Activated naive CD4-positive, alpha-beta T cell treated with anti-CD3 and anti-CD28 coated beads, Interleukin-2, amount 50 U/mL, for 16 hours (primary cell): Measurements from ENCODE around the gene PAPPA.

Experiments
- DNase-seq: peaks from one replicate; pipeline ENCODE4 v3.0.0-alpha.2; 2020

The PAPPA gene

DNA sequence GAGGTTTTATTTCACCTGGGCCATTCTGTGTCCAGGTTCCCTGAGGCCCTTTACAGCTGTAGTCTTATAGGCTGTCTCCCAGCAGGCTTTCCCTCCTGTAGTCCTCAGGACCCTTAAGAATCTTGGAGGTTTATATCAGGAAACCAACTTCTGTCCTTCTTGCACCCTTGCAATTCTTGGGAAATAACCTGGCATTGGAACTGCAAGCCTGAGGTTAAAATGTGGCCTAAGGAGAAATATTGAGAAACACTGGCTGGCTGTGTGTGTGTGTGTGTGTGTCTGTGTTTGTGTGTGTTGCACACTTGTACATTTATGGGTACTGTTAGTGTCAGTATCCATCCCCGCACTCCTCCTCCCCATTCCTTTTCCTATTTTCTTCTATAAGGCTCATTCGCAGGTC, 168.9 kb downstream of the PAPPA start:
- no peak for DNase-seq

DNA sequence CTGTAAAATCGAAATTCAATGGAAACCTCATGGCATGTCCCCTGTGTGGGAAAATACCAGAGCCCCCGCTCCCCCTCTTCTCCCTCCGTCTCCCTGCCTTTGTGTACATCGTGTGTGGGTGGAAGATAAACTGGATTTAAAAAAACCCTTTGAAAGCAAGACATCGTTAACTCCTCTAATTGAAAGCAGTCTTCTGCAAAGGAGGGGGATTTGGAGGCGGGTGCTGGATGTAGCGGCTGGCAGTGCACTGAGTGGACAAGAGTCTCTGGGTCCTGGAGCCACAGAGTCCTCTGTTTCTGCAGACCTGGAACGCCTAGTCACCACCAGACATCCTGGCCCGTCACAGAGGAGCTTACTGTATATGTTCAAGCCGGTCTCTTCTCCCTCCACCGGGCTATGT, 169.4 kb downstream of the PAPPA start:
- DNase-seq, result no peak

DNA sequence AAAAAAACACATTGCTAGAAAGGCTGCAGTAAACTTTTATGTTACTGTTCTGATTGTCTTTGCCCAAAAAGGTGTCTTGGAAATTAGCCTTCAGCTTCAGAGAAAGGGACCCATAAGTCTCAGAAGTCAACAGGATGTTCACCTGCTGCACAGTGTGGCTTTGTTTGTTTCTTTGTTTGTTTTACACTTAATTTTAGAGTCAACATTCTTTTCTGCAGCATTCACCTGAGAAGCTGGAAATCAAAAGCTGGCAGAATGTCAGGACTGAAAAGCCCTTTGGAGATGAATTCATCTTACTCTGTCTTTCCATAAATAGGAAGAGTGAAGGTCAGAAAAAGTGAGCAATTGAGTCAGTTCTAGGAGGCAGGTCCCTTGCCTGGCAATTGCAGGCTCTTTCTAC, 170.0 kb downstream of the PAPPA start:
- no peak for DNase-seq

DNA sequence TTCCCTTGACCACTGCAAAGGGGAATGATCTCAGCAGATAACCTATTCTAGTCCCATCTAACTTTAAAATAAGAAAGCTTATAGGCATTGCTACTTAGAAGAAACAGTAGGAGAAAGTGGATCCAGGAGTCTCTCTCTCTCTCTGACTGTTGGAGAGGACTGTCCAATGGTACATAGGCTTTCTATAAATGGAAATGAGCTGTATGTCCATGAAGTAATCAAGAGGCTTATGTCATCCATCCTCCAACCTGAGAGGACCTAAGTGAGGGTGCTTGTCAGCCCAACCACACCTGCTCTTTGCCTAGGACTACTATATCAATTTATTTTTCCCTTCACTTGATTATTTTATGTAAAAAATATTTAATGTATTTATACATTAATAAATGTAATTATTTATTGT, 172.3 kb downstream of the PAPPA start:
- no peak for DNase-seq

DNA sequence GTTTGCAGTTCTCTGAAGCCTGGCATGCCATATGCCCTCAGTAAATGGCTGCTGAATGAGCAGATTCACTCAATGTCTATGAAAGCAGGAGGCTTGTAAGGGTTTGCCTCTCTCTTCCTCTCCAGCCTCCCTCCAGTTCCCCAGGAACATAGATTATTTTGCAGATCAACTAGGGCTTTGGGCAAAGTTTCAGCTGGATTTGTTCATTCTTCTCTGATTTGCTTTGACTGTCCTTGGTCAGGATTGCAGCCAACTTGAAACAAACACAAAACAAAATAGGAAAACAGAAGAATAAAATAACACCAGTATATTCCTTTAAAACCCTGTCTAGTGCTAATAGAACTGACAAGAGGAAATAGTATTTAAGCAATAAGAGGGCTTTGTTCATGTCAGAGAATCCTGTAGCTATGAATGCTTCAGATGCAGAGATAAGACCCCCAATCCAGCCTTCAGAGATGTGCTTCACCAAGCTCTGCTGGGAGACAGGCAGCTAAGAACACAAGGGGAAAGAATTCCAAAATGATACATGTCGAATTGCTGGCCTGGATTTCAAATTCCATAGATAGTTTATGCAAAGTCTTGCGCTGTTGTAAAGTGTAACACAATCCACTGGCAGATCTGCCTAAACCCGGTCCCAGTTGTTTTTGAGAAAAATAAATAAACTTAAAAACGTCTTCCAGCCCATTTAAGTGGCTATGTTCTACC, 174.3 kb downstream of the PAPPA start:
- no peak for DNase-seq

DNA sequence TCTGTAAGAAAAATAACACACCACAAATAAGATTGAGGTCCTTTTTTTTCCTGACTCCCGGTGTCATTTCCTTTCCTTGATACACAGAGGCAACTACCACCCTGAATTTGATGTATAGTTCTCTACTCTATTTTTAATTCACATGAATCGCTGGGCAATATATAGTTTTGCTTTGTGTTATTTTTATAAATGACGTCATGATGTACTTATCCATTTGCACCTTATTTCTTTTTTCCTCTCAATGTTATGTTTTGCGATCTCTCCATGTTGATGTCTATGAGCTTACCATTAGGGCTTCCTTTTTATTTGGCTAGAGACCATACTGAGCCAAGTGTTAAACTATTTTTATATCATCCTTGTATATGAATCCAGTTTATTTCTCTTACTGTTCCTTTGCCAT, 175.9 kb downstream of the PAPPA start:
- no peak for DNase-seq

DNA sequence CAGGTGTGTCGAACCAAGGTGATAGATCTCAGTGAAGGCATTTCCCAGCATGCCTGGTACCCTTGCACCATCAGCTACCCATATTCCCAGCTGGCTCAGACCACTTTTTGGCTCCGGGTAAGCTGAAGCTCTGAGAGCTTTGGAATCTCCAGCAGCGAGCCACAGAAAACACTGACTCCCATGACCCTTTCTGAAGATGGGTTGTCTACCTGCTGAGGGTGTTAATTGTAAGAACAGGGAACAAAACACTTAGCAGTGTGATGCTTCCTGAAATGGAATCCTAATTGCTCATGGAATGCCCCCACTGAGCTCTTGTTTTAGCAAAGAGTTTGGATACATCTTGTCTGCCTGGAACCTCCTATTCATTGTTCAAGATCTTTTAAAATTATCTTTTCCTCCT, 177.7 kb downstream of the PAPPA start:
- DNase-seq, result no peak

DNA sequence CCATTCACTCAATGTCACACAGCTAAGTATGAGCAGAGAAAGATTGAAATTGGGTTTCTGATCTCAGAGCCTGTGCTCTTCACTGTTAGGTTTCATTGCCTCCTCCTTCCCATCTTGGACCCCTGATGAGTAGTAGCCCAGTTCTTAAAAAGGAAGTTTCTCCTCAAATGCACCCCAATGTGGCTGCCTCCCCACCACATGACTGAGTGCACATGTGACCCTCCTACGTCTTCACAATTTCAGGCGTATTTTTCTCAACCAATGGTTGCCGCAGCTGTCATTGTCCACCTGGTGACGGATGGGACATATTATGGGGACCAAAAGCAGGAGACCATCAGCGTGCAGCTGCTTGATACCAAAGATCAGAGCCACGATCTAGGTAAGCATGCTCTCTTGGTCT, 178.5 kb downstream of the PAPPA start:
- DNase-seq, result no peak

DNA sequence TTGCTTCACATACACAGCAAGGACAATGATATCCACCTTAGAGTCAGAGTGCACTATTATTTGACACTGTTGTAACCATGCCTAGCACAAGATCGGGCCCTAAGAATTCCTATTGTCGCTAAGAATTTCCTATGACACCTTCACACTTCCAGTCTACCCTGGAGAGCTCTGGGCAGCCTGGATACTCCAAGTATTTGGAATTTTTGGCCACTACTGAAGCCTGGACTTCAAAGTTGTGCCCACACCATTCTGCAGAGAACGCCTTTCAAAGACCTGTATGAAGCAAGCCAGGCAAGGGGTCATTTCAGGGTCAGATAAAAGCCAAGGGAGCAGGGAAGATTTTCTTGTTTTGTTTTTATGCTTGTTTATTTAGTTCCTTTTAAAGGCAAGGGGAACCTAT, 179.7 kb downstream of the PAPPA start:
- no peak for DNase-seq

DNA sequence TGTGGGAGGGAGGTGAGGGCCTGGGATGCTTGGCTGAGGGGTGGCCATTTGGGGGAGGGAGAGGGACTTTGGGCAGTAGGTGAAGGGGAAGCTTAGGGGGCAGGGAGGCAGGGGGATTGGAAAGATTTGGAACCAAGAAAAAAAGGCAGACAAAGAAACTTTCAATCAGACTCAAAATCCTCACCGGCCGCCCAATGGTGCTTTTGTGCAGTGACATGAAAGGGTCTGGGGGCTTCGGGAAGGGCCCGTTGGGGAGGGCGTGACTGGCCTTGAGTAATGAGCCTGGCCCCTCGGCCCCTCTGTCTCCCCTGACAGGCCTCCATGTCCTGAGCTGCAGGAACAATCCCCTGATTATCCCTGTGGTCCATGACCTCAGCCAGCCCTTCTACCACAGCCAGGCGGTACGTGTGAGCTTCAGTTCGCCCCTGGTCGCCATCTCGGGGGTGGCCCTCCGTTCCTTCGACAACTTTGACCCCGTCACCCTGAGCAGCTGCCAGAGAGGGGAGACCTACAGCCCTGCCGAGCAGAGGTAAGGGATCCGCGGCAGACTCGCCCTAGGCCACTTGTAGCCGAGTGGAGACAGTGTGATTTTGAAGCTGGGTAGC, 181.1 kb downstream of the PAPPA start:
- no peak for DNase-seq

DNA sequence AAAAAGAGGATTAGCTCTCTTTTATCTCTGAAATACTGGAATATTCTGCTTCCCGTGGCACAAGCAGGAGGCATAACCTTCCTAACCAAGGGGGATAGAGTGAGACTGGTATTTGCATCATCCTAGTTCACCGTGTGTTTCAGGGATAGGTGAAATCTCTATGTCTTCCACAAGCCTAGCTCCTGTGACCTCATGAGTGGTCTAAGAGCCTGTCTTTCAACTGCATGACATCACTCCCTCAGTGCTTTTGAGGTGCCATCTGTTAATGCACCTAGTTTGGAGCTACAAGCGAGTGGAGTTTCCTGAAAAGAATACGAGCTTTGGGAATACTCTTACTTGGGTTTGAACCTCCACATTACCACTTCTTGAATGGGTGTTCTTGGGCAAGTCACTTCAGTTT, 181.8 kb downstream of the PAPPA start:
- DNase-seq, result no peak

DNA sequence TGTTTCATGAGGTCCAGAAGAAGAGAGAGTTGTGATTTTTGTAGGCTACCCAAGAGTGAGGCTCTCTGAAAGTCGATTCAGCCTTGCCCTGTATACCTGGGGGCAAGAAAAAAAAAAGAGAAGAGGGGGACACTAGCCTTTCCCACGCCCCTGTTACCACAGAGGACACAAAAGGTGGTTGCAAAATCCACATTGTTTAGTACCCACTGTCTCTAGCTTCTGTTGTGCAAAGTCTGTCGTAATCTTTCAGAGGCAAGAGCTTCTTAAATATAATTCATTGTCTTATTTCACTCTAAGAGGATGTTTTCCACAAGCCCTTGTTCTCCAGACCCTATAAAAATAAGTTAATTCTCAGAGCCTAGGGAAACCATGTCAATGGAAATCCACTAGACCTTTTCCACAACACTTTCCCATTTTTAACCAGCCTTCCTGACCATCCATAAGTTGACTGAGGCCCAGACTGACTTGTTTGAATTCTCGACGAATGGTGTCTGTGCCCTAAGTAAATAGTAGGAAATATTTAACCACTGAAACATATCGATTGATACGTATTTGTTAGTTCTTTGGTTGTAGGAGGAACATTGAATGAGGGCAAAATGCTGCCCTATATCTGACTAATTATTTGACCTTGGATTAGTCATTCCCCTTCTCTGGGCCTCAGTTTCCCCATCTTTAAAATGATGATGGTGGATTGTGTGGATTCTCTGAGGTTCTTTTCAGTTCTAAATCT, 182.7 kb downstream of the PAPPA start:
- no peak for DNase-seq

DNA sequence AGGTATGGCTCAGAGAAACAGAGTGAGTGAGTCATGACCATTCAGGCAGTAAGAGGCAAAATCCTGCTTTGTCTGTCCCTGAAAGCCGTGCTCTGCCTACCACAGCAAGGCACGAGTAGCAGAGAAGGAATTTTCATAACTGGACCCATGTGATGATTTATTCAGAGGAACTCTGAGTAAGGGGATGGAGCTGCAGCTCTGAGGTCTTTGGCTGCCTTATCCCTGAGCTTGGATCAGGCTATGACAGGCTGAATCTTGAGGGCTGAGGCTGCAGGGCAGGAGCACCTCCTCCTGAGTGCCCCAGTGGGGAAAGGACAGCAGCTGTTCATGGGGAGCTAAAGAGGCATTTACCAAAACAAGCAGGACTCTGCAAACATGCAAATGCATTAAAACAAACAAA, 183.4 kb downstream of the PAPPA start:
- DNase-seq, result no peak

DNA sequence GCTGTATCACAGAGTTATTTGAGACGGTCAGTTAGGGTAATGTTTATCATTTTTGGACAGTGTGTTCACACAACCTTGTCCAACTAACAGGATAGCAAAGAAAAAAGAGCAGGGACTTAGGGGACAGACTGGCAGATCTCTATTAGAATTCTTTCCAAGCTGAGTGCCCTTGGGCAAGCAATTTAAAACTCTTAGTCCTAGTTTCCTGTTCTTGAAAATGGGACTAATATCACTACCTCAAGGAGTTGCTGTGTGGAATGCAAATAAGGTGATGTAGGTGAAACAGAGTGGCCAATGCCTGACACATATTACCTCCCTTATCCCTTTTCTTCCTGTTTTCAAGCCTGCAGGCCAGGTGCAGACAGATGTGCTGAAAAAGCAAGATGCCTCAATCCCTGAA, 186.7 kb downstream of the PAPPA start:
- DNase-seq, result no peak

DNA sequence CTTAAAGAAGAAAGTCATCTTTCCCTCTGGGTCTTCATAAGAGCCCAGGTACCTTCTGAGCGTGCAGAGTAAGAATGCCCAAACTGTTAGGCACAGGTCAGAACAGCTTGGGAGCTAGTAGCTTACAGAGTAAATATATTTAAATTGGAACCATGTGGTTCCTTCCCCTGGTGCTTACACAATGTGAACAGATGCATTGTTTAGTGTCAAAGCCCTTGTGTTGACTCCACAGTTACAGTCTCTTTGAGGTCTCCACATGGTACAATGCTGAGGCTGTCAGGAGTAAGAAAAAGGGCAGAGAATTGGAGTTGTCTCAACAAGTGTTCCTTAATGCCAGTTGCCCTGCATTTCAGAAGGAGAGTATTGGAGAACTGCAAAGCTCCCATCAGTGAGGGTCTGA, 188.5 kb downstream of the PAPPA start:
- no peak for DNase-seq

DNA sequence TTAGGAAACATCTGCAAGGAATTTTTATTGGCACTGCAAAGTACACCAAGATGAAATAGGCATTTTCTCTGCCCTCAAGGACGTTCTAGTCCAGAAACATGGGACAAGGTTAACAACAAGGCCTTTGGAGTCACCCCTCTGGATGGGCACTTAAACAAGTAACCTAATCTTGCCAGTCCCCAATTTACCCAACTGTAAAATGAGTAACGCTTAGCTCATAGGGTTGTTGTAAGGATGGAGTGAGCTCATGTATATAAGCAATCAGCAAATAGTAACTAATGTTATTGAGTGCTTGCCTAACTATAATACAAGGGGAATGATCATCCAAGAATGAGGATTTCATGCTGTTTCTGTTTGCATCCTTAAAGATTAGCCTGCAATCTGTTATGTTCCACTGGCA, 189.3 kb downstream of the PAPPA start:
- no peak for DNase-seq

DNA sequence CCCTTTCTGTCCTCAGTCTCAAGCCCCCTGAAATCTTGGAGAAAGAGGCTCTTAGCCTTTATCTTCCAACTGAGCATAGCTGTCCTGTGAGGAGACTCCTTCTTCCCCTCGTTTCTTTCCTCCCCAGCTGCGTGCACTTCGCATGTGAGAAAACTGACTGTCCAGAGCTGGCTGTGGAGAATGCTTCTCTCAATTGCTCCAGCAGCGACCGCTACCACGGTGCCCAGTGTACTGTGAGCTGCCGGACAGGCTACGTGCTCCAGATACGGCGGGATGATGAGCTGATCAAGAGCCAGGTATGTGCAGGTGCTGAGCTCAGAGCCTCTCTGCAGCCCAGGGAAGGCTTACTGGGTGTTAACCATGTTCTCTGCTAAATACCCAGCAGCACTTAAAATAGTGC, 190.8 kb downstream of the PAPPA start:
- DNase-seq, result no peak

DNA sequence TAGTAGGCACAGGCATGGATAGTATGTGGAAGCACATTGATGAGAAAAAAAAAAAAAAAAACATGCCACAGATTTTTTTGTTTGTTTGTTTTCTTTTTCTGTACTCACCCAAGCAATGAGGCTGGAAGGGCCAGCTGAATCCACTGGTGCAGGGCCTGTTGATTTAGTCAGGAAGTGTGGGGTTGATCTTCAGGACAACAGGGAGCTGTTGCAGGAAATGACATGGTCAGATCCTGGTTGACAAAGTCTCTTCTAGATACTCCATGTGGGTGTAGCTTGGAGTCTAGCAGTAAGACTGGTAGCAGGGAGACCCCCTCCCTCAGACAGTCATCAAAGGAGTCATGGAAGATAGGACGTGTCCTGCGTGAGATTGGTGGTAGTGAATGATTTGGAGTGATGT, 191.8 kb downstream of the PAPPA start:
- no peak for DNase-seq

DNA sequence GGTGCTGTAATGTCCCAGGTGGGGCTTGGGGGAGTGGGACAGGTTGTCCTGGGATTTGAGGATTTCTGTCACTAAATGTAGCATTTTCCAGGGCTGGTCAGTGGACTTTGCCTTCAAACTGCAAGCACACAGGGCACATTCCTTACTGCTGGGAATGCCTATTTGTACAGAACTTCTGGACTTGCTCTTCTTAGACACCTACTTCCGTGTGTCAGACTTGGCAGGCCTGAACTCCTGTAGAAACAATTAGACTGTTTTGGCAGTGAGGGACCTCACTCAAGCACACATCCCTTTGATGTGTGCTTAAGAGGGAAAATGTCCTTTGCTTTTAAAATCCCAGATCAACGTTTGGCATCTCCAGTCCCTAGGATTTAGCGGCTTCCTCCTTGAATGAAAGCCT, 192.2 kb downstream of the PAPPA start:
- DNase-seq, result no peak

DNA sequence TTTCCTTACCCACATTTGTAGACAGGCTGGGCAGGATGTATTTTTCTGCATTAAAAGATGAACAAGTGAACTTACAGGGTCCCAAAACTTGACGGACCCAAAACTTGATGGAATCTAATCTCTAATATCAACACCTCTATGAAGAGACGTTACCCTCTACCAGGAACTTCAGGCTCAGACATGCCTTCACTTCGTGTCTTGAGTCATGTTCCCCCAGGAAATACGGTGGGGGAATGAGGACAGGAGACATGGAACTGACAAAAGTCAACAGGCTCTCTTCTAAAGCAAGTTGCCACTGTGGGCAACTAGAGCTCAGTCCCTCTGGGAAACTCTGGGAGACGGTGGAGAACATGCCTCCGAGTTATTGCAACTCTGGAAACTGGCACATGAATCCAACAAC, 196.1 kb downstream of the PAPPA start:
- no peak for DNase-seq

DNA sequence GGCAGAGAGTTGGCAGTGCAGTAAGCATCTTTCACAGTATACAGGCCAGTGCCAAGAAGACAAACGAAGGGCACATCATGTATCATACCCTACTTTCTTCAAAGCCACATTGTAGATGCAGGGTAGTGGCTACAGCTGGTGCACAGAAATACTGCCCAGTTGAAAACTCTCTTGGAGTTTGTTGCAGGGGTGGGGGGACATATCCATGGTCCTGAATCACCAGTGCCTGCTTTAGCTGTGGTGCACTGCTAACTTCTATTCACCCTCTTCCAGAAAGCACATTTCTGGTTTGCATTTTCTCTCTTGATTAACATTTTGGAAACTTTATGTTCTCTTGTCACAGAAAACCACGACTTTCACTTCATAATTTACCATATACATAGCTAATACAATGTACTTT, 196.6 kb downstream of the PAPPA start:
- no peak for DNase-seq

DNA sequence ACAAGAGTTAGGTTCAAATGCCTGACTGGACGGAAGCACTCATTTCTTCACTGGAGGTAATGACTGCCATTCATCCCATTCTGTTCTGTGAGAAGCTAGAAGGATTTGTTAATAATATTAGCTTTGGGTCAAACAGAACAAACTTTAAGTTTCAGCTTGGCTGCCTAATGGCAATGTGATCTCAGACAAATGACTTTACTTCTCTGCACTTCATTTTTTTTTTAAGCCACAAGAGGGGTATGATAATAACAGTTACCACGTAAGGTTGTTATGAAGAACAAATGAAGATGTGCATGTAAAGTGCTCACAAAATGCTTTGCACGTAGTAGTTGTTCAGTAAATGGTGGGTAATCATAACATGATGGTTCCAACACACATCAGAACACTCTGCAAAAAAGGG, 199.4 kb downstream of the PAPPA start:
- DNase-seq, result no peak

DNA sequence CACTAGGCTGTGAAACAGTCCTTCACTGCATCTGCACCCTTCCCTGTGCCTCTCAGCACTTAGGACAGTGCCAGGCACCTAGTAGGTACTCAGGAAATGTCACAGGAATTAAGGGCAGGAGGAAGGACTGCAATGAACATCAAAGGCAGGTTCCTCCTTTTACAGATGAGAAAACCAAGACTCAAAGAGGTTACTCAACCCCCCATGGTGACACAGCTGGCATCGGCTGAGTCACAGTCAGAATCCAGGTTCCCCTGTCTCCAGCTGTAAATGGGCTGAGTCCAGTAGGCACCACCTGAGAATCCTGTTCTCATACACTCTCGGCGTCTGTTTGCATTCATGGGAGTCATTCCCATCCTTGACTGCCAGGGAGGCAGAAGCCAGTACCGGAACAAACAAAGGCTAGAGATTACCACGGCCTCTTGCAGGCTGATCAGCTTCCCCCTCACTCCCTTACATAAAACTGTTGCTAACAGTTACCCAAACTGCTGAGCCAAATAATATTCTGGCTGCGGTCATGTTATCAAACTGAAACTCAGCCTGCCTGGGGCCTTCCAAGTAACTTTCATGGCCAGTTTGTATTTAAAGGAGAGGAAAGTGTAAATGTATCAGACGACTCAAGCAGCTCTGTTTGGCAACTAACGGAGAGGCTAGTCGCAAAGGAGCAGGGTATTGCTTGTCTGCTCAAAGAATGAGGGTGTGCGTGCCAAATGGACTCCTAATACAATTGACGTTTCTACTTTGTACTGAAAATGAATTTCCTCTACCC, 201.7 kb downstream of the PAPPA start:
- no peak for DNase-seq

DNA sequence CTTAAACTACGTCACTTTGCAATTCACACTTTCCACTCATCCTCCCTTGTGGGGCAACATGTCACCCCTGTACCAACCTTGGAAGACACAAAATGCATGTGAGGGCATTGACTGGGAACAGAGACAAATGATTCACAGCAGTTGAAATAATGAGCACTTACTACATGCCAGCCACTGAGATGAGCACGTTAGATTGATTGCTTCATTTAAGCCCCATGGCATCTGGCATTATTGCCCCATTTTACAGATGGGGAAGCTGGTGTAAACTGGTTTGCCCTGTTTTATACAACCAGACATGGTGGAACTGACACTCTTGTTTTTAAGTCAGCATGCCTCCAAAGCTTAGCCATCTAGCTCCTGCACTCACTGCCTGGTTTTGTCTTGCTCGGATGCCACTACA, 204.7 kb downstream of the PAPPA start:
- no peak for DNase-seq
